GM18861 (cell line): ENCODE results near the gene DPF1.

Experiments
- ATAC-seq: cut with Tn5 transposase; IDR thresholded peaks from one replicate; pipeline ENCODE4 v1.9.1; 2021; ENCODE audit not compliant: unreplicated experiment

The DPF1 gene

DNA sequence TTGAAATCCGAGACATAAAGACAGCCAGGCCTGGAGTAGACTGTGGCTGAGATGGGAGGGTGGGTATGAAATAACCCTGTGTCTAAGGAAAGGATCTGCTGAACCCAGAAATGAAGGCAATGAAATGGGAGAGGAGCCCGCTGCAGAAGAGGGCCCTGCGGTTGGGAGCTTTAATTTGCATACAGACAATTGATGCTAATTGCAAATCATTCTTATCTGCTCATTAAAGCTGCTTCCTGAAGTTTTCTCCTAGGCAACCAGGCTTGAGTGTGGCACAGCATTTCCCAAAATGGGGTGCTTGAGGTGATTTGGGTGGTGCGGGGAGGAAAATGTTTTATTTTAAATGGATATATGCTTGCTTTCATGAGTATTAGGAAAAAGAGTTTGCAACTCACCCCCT, 55.4 kb downstream of the DPF1 start:
- ATAC-seq: no peak

DNA sequence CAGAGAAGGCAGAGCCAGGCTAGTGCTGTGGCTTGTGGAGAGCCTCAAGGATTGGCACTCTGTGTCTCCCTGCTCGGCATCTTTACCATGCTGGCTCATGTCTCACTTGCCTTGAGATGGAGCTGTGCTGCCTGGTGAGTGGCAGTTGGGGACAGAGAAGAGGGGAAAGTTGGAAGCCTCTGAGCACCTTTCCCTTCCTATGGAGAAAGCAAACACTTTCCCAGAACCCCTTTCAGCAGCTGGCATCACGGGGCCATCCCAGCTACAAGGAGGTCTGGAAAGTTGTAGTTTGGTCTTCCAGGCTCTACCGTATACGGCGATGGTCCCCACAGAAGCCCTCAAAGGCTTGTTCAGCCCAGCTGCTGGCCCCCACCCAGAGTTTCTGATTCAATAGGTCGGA, 58.7 kb downstream of the DPF1 start:
- no peak for ATAC-seq

DNA sequence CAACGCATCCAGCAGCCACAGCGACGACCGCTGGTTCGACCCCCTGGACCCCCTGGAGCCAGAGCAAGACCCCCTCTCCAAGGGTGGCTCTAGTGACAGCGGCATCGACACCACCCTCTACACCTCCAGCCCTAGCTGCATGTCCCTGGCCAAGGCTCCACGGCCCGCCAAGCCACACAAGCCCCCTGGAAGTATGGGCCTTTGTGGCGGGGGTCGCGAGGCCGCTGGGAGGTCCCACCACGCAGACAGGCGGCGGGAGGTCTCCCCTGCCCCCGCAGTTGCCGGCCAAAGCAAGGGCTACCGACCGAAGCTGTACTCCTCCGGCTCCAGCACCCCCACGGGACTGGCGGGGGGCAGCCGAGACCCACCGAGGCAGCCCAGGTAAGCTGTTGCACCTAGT, 59.5 kb downstream of the DPF1 start:
- ATAC-seq: no peak

DNA sequence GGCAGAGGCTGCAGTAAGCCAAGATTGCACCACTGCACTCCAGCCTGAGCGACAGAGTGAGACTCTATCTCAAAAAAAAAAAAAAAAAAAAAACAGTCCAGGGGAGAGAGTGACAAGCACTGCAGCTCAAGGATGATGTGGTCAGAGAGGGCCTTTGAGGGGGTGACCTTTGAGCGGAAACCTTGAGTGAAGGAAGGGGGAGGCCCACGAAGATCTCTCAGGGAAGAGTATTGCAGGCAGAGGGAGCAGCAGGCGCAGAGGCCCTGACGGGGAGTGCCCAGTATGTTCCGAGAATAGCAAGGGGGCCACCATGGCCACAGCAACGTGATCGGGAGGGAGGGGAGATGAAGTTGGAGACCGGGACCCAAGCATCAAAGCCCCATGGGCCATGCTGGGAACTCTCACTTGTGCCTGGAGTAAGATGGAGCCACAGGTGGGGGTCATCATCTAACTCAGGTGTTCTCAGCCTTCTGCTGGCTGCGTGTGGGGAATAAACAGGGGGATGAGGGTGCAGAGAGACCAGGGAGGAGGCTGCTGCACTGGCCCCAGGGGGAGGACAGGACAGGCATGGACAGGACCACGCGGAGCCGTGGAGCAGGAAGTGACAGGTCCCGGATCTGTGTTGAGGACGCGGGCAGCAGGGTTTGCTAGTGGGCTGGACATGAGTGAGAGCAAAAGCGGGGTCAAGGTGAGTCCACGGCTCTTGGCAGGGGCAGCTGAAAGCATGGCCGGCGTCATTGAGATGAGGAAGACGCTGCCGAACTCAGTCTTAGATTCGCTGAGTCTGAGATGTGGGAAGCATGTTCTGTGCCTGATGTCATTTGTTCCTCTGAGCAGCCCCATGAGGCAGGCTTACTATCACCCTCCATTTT, 60.4 kb downstream of the DPF1 start:
- ATAC-seq: no peak

DNA sequence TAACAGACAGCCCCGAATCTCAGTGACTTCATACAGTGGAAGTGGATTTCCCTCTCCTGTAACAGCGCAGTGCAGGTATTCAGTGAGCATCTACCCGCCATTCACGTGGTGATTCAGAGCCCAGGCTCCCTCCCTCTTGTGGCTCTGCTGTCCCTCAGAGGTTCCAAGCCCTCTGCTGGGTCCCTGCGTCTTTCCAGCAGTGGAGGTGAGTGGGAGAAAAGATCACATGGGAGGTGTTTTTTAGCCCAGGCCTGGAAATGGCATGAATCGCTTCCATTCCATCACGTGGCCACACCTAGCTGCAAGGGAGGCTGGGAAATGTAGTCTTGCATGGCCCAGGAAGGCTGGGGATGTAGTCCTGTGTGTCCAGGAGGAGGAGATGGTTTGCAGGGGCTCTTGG, 61.4 kb downstream of the DPF1 start:
- no peak for ATAC-seq

DNA sequence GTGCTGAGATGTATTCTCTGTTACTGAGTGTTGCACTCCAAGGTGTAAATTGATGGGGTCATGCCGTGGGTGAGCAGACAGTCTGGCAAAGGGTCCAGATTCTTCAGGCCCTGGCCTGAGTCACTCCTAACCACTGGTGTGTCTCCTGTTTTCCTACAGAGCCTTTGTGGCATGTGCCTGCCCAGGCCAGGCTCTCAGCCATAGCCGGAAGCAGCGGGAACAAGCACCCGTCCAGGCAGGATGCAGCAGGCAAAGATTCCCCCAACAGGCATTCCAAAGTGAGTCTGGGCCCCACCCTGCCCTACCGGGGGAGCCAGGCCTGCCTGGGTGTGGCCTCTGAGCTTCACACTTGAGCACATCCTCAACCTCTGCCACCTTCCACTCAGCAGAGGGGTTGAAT, 61.9 kb downstream of the DPF1 start:
- ATAC-seq: no peak
